Fibroblast of upper back skin (primary cell): ENCODE results near the gene SH3TC2.

Source experiments
- DNase-seq: peaks from one replicate; pipeline ENCODE4 v3.0.0-alpha.2; 2013

The SH3TC2 gene

DNA sequence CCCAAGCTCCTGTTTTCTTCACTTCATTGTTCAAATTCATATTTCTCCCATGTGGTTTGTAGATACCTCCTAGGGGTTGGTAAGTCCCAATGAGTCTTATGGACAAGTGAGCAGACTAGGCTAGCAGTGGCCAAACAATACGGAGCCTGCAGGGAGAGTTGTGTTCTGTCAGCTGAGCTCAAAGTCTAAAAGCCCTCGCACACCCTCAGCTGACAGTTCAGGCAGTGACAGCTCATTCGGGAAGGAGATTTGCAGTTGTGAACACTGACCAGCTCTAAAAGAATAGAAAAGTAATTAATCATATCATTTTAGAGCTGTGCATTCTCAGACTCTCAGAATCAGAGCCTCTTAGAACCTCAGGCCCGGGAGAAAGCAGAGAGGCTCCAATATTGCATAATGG, 95.1 kb downstream of the SH3TC2 start:
- DNase-seq = no peak

GRCh38 chr5:148966938-148967337, 95.9 kb downstream of the SH3TC2 start:
- no peak for DNase-seq

GRCh38 chr5:148966348-148966747, 96.5 kb downstream of the SH3TC2 start:
- DNase-seq = no peak

DNA sequence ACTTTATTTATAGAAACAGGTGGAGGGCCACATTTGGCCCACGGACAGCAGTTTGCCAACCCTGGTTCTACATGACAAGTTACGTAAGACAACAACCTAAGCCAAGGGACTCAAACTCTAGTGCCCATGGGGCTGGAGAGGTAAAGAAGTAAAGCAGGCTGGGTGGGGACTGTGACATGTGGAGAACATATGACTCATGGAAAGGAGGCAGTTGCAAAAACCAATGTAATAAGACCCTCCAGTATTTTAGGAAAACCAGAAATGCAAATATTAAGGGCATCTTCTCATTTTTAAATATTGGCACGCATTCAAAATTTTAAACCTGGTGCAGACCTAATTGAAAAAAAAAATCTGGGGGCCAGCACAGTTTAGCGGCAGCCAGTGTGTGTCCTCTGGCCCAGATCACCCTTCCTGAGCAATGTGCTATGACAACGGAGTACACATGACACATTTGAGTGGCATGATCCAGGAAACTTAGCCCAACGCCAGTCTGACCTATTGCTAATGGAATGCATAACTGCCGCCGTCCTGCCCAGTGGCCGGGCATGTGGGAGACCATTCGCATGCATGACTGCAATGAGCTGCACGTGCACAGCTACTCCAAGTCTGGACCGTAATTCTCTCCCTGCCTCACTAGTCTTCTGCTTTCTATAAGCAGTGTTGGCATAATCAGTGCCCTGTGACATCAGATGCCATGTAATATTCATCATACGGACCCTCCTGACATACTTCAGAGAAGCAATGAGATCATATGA, 97.2 kb downstream of the SH3TC2 start:
- peak; percentile 89 for DNase-seq

DNA sequence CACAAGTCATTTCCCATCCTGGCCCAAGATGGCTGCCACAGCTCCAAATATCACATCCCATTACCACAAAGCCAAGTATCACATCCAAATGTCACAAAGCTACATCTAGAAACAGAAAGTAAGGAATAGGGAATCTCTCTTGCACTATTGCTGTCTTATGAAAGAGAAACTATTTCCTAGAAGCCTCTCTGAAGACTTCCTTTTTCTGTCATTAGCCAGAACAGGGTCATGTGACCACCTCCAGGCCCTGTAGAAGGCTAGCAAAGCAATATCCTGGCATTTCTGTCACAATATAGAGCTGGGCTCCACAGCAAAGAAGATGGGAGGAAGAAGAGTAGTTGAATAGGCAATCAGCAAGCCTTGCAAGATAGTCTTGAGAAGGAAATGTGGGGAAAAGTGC, 99.2 kb downstream of the SH3TC2 start:
- no peak for DNase-seq

- no peak for DNase-seq
These were observed 100.0 kb downstream of the SH3TC2 start for GRCh38 chr5:148962761-148963324.

GRCh38 chr5:148962200-148962550, 100.7 kb downstream of the SH3TC2 start:
- no peak for DNase-seq

DNA sequence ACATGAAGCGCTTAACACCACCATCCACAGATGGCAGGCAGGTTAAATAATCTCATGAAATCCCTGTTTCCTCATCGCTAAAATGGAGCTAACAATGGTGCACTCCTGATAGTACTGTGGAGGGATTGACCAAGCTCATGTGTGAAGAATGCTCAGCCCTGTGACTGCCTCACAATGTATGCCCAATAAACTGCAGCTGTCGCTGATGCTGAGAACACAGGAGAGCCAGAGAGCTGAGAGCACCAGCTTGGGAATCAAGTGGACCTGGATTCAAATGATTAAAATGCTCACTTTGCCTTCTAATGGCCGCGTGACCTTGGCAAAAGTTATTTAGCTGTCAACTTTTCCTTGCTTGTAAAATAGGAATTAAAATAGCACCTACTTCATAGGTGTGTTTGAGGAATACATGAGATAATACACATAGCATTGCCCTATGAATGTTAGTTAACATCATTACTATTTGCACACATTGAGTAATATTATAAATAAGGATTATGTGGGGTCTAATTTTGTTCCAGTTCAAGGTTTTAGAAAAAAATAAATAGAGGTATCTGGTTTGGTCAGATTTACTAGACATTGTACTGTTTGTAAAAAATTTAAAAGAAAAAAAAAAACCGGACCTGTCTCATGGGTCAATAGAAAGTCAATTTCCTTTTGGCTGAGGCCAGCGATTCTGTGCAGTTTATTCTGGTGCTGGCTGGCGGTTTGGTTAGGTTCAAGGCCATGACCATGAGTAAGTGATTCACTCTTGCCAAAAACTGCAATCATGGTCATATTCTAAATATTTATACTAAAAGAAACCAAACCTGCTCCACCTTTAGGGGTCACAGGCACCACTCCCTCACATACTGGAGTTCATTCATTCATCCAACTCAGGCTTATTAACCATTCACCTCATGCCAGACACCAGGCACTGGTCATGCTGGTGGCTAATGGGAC, 101.3 kb downstream of the SH3TC2 start:
- DNase-seq = no peak

DNA sequence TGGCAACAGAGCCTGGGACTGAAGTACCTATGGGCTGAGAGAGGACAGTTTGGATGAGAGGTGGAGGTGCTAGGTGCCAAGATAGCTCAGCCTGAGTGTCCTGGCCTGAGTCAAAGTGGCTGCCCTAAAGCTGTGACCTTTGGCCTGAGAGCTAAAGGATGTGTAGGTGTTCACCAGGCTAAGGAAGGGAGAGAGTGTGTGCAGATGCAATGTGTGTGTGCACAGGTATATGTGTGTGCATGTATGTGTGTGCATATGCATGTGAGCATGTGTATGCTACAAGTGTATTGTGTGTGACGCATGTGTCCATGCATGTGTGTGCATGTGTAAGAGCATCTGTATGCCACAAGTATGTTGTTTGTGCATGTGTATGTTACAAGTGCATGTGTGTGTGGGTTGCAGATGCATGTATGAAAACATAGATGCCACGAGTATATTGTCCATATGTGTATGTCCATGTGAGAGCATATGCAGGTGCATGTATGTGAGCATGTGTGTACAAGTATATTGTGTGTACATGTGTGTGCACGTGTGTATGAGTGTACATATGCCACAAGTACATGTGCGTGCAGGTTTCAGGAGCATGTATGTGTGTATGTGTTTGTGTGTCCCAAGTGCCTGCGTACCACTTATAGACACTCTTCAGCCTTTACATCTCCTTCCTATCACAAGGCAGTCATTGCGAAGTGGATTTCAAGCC, 102.6 kb downstream of the SH3TC2 start:
- DNase-seq = no peak

GRCh38 chr5:148957591-148958202, 105.2 kb downstream of the SH3TC2 start:
- peak; percentile 43 for DNase-seq

DNA sequence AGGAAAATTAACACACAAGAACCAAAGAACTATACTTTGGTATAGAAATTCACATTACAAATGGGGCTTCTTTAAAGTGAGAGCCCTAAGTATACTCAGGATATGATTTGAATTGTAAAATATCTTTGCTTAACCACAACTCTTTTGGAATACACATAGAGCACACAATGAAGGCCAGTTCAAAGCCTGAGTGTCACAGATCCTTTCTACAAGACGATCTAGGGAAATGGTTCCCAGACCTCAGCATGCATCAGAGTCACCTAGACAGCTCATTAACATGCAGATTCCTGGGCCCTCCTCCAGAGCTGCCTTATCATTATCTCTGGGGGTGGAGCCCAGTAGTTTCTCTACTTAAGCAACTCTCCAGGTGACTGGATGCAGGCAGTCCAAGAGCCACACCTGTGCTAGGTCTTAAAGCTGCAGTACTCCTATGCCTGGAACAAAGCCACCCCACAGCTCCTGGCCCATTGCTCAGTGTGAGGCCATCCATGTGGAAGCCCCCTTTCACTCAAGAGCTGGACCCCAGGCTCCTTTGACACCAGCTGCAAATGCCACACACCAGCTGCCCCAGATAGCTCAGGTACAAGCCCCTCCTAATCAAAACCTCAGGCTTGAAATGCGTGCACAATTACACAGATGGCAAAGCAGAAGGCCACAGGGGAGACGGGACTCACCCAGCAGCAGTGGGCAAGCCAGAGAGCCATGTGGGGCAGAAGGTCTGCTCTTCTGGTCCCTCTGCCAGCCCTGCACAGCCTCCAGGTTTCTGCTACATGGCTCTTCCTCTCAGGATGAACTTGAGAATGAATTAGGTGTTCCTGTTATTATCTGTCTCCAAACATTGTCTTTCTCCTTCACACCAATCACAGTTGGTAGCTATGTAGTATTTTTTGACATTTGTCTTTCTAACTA, 106.1 kb downstream of the SH3TC2 start:
- DNase-seq = no peak
